SW480 (cell line): ENCODE results near the gene LRPAP1.
"Not testable (repeated sequence)": the region's sequence is repeated elsewhere in the genome, so short reads cannot be mapped to it uniquely, and the experiment has no call there.

Experiments
- DNase-seq: peaks from one replicate; pipeline ENCODE4 v3.0.0-alpha.2; 2016; ENCODE audit warnings: low spot score

LRPAP1 gene

GRCh38 chr4:3518511-3518880 is 13.7 kb downstream of the LRPAP1 start:
- DNase-seq, result no peak

- no peak for DNase-seq
Observed at GRCh38 chr4:3517731-3518510, 14.3 kb downstream of the LRPAP1 start.

DNA sequence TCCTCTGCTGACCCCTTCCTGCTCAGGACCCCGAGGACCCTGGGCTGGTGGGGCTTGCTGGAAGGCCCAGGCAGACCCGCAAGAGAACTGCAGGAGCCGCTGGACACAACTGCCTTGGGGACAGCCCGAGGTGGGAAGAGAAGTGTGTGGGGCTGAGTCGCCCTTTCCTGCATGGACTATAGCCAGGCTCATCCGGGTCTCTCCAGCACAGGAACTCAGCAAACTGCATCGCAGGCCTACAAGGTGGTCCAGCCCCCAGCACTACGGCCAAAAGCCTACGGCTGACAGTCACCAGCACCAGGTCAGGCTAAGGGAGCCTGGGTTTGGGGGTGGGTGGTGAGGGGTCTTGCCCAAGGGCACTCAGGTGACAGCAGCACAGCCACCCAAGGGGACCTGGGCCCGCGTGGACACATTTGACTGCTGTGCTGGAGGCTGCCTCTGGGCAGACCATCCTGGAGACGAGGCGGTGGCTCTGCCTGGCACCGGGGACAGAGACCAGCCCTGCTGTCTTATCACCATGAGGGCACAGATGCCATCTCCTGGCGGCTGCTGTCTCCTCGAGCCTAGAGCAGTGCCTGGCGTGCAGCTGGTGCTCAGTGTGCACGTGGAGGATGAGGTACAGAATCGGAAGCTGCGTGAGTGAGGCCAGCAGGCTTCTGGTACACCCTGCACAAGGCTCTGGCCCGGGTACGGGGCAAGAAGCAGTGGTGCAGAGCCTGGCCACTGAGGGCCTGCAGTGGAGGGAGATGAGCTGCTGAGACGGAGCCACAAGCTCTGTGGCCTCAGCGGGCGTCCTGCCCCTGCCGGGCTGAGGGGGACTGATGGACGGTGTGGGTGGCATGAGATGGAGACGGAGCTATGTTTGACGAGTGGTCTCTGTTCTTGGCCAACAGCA is 15.1 kb downstream of the LRPAP1 start:
- DNase-seq, result no peak

GRCh38 chr4:3516061-3516835 is 16.0 kb downstream of the LRPAP1 start:
- no peak for DNase-seq

- DNase-seq, result no peak
Observed at GRCh38 chr4:3515646-3516045, 16.6 kb downstream of the LRPAP1 start.

DNA sequence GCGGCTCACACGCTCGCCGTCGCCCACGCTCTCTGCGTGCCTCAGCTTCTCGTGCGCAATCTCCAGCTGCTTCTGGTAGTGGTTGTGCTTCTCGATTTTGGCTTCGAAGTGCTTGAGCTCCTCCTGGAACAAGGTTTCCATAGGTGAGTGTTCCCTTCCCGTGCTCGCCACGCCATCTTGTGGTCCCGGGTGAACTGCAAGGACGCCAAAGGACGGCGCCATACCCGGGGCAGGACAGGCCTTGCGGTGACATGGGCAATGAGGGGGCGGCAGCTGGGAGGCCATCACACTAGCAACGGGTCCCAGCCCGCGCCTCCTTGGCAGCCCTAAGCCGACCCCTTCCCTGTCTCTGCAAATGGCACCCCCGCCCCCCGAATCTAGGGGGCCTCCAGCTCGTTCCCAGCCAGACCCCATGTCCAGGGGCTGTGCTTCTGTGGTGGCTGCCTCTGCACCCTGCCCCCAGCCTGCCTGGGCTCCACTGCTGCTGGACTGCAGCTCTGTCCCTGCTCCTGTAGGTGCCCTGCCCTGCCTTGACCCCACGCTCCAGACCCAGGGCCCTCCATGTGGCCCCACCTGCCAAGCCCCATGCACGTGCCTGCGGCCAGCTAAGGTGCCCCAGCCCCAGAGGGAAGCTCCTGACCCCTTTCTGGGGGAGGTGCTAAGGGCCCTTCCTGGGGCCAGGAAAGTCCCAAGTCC is 17.3 kb downstream of the LRPAP1 start:
- no peak for DNase-seq

DNA sequence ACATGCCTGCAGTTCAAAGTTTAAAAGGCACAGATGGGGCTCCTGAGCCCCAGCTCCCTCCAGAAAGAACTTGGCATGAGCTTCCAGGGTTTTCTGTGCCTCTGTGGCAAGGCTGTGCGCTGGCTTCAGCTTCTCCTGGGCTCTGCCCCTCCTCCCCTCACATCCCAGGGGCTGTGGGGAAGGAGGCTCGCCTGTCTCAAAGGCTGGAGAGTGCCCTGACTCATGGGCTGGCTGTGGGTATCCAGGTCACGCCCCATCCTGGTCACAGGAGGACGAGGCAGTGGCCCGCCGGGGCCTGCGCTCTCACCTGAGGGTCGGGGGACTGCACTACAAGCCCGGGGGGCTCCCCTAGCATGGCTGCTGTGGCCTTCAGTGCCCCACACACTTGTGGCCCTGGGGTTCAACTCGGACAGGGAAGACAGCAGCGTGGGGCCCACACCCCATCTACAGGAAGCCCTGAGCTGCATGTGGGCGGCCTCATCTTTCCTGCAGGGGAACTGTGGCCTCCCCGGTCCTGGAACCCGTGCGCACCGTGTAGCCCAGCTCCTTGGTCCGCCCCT is 17.9 kb downstream of the LRPAP1 start:
- DNase-seq, result no peak

DNA sequence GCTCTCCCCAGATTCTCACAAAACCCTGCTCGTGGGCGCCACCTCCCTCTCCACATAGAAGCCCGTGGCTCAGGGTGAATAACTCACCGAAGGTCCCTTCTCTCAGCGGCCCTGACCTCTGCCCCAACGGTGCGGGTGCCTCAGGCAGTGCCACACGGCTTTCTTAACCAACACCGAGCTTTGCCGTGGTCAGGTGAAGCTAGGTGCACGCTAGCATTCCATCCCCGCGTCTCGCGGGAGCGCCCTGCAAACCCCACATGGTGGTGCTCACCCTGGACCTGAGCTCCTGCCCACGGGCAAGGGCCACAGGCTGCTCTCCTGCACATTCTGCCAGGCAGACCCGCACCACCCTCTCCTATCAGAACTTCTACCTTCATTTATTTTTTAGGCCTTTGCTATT is 18.4 kb downstream of the LRPAP1 start:
- DNase-seq, result no peak

DNA sequence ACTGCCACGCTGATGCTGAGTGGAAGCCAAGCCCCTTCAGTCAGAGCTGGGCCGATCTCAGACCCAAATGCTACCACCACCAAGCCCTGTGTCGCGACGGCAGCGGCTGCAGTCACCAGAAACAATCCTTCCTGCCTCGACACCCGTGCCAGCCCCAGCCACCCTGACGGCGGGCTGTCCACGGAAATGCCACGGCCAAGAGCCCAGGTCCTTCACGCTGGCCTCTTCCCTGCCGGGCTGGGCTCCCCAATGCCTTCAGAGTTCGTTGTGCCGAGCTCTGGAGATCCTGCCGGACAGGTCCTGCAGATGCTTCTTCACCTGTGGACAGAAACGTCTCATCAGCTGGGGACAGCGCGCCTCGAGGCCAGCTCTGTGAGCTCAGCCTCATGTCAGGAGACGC is 19.5 kb downstream of the LRPAP1 start:
- no peak for DNase-seq

- no peak for DNase-seq
Observed at GRCh38 chr4:3512279-3512678, 19.9 kb downstream of the LRPAP1 start.

DNA sequence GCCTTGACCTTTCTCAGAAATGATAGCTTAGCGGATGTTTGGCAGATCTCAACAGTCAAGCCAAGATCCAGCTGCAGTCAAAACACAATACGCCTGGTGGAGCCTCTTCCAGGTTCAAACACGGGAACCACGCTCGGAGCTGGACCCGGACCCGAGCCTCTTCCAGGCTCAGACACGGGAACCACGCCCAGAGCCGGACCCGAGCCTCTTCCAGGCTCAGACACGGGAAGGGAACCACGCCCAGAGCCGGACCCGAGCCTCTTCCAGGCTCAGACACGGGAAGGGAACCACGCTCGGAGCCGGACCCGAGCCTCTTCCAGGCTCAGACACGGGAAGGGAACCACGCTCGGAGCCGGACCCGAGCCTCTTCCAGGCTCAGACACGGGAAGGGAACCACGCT is 20.6 kb downstream of the LRPAP1 start:
- DNase-seq, result not testable (repeated sequence)

GRCh38 chr4:3511187-3511586 is 21.0 kb downstream of the LRPAP1 start:
- DNase-seq, result no peak

DNA sequence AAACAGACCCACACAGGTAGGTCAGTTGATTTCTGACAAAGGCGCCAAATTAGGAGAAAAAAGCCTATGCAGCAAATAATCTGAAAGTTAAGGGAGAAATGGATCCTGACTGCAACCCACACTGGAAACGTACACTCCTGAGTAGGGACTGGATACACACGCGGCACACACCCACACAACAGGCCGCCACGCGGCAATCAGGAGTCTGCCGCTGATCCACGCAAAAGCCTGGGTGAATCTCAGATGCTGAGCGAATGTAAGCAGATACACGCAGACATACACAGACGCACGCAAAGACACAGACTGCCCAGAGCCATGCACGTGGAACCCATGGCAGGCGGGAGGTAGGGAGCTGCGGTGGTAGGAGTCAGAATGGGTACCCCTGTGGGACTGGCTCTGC is 21.7 kb downstream of the LRPAP1 start:
- no peak for DNase-seq

- no peak for DNase-seq
Observed at GRCh38 chr4:3508542-3508941, 23.7 kb downstream of the LRPAP1 start.

DNA sequence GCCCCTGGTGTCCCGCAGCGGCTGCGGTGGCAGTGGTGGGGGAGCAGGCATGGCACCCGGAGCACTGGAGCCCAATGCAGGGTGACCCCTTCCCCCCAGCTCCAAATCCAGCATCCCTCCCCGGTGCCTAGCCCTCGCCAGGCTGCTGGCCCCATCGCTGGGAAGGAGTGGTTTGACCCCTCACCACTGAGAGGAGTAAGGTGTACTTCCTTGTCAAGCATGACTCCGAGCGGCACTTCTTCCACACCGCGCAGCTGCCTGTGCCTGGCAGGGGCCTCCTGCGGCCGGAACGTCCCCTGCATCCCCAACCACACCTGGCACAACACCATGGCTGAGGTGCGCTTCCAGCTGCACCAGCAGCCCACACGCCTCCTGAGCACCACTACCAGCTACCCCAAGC is 27.0 kb downstream of the LRPAP1 start:
- DNase-seq, result no peak

DNA sequence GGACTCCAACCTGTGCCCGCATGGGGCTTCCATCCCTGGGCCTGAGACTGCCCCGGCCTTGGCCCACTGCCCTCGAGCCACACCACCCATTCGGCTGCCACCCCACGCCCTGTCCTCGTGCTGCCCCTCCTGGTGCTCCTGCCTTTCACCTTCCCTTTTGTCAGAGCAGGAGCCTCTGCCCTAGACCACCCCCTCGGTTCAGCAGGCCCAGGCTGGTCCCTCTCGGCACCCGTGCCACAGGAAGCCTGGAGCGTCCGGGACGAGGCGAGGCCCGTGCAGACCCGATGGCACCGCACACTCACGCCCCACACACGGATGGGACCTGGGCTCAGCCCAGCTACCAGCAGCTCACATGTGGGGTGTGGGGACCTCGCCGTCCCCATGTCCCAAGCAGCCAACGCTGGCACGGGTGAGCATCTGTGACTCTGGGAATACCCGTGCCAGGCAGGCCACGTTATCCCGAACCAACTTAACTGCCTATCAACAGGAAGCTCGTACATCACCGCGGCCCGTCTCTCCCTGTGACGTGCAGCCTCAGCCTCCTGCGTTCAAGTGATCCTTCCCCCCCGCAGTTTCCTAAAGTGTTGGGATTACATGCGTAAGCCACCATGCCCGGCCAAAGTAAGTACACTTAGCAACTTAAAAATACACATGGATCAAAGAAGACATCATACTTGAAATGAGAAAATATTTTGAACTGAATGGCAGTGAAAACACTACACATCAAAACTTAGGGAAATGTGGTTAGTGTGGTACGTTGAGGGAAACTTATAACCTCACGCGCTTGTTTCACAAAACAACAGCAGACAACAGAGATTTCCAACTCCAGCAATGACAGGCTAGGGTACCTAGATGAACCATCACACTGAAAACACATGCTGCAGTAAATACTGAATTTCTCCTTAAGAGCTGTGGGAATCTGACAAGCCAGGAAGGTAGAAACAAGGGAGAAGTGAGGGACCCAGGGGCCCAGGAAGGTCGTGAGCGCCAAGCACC is 29.0 kb downstream of the LRPAP1 start:
- DNase-seq, result no peak

GRCh38 chr4:3501825-3502425 is 30.3 kb downstream of the LRPAP1 start:
- DNase-seq, result no peak

DNA sequence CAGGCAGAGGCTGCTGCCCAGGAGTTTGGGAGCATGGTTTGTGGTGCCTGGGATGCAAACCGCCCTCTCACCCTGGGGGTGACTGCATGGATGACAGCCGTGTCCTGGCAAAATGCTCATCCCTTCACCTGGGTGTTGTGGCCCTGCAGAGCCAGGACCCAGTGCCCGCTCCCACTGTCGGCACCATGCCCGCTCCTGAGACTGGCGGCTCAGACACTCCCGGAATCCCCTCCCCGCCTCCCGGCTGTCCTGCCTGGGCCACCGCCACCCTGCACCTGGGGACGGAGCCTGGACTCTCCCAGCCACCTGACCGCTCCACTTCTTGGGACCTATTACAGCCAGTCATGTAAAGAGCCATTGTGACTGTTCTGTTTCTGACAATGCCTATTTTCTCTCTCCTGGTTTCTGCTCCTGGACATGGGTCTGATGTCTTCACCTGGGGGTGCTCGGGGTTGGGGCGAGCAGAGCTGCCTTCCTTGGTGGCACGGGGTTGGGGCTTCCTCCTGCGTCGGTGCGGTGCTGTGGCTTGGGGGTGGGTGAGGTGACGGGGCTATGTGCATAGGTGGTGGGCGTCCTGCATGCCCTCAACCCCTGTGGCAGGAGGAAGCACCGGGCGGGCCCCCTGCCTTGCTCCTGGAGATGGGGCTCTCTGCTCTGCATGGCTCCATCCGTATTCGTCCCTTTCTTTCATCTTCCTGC is 30.9 kb downstream of the LRPAP1 start:
- DNase-seq, result no peak

DNA sequence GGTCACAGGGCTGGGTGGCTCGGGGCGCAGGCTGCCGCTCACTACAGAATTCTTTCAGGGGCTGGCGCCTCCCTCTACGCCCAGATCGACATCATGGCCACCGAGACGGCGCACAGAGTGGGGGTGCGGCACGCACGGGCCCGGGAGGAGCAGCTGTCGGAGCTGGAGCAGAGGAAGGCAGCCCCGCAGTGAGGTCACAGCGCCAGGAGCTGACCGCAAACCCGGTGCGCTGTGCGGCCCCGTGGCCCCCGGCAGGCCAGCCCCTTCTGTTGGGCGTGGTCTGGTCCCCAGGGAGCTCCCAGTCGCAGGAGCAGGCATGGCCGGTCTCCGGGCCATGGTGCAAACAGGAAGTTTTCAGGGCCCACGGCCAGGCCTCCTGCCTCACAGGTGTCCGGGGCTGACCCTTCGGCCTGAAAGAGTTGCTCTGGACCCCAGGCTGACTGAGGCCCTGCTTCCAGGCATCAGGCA is 31.6 kb downstream of the LRPAP1 start:
- no peak for DNase-seq
